ENCODE measurements around the gene B3GNT9.

The B3GNT9 gene

GRCh38 chr16:67184995-67185650 lies 34.3 kb upstream of the B3GNT9 start:
- DNase-seq, result peak; percentile 6

GRCh38 chr16:67184453-67184994 lies 33.7 kb upstream of the B3GNT9 start:
- no peak for DNase-seq

GRCh38 chr16:67183627-67184452 lies 33.0 kb upstream of the B3GNT9 start, which contains the start of gene MATCAP1:
Gene MATCAP1, minus strand, starts transcription at chr16:67183963. Its CDS starts 3,353 bp downstream, at chr16:67180610.
- DNase-seq, result peak; percentile 97

- no peak for DNase-seq
Observed at GRCh38 chr16:67183284-67183626, 32.5 kb upstream of the B3GNT9 start.

- DNase-seq, result no peak
Observed at GRCh38 chr16:67182288-67182687, 31.5 kb upstream of the B3GNT9 start.

- DNase-seq, result no peak
Observed at GRCh38 chr16:67181346-67181745, 30.5 kb upstream of the B3GNT9 start.

- no peak for DNase-seq
Observed at GRCh38 chr16:67180166-67180565, 29.4 kb upstream of the B3GNT9 start.

- no peak for DNase-seq
Observed at GRCh38 chr16:67179421-67180080, 28.8 kb upstream of the B3GNT9 start.

- no peak for DNase-seq
Observed at GRCh38 chr16:67177743-67178699, 27.2 kb upstream of the B3GNT9 start.

- DNase-seq, result no peak
Observed at GRCh38 chr16:67176662-67177061, 25.9 kb upstream of the B3GNT9 start.

GRCh38 chr16:67174706-67175231 lies 24.0 kb upstream of the B3GNT9 start:
- no peak for DNase-seq

GRCh38 chr16:67173808-67174705 lies 23.3 kb upstream of the B3GNT9 start:
- DNase-seq, result peak; percentile 54

- DNase-seq, result no peak
Observed at GRCh38 chr16:67173323-67173722, 22.5 kb upstream of the B3GNT9 start.

- DNase-seq, result peak; percentile 39
Observed at GRCh38 chr16:67170949-67171649, 20.3 kb upstream of the B3GNT9 start.

- DNase-seq, result peak; percentile 70
Observed at GRCh38 chr16:67170168-67170948, 19.6 kb upstream of the B3GNT9 start, which contains the start of gene NOL3. Gene NOL3, plus strand, starts transcription at chr16:67170538.

- DNase-seq, result peak; percentile 50
Observed at GRCh38 chr16:67169642-67170167, 18.9 kb upstream of the B3GNT9 start.

GRCh38 chr16:67169011-67169451 lies 18.2 kb upstream of the B3GNT9 start:
- DNase-seq, result no peak

- DNase-seq, result no peak
Observed at GRCh38 chr16:67167588-67167987, 16.8 kb upstream of the B3GNT9 start.

- DNase-seq, result no peak
Observed at GRCh38 chr16:67166598-67167168, 15.9 kb upstream of the B3GNT9 start.
